ENCODE measurements around the gene GPRIN3.

DNA sequence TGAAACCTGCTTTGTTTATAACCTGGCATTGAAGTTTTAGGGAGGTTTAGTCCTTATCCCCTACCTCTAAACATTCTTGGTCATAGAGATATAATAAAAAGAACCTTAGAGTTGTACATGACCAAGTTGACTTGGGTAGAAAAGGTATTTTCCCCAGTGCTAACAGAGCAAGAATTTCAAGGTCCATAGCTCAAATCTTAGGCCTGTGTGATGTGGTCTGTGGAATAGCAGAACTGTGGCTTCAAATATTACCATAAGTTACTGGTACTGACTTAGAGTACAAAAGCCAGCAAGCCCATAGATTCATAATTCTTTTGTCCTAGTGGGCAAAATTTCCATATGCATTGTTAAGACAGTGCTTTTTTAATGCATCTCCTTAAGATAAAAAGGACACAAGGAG, 91.2 kb downstream of the GPRIN3 start:
- no peak for TF ChIP-seq MAZ (IDR thresholded peaks at IDR 0.05; ENCODE audit: borderline replicate concordance, low read depth, low read length)
- TF ChIP-seq MAZ (CRISPR knock-in tag; IDR thresholded peaks at IDR 0.05; ENCODE audit: low read depth): no peak
- no peak for TF ChIP-seq NBN (conservative IDR thresholded peaks at IDR 0.05)
- no peak for TF ChIP-seq KLF15 (CRISPR knock-in tag; IDR thresholded peaks at IDR 0.05; ENCODE audit: borderline replicate concordance)
- TF ChIP-seq NR1H2 (CRISPR knock-in tag; IDR thresholded peaks at IDR 0.05; ENCODE audit: borderline replicate concordance, low read depth): no peak
- TF ChIP-seq POLR2A (IDR thresholded peaks at IDR 0.05; ENCODE audit: insufficient read depth in 1 of 2, low read depth in 2 of 2, low read length in 2 of 2): no peak
- TF ChIP-seq DMAP1 (CRISPR knock-in tag; IDR thresholded peaks at IDR 0.05): no peak

Data from HepG2 (cell line).